K562 (cell line): ENCODE results near the gene ART4. TPM values are rescaled to one million over a fixed set of nuclear protein-coding genes. Genes with fewer than 3 reads are reported as not detected.

Source experiments
- ATF6 ChIP-seq: sonication (generic); formaldehyde crosslinking; IDR thresholded peaks from 2 replicates; pipeline ENCODE4 v1.4.0; 2020; ENCODE audit warnings: mild to moderate bottlenecking, missing genetic modification reagents
- CTCF ChIP-seq, 3 experiments: IDR thresholded peaks in 2 of 3; conservative IDR thresholded peaks in 1 of 3; 2 replicates each; pipeline ENCODE4 v1.5.1; 2011 to 2012; ENCODE audit warnings: low read length in 3 of 3, mild to moderate bottlenecking in 3 of 3, control low read depth in 2 of 3, improper control_type of control experiment in 1 of 3, inconsistent platforms in 1 of 3, low read depth in 1 of 3, mixed read lengths in 1 of 3, moderate library complexity in 1 of 3; ENCODE audit not compliant: insufficient read depth in 2 of 3
- FOS ChIP-seq: IDR thresholded peaks from 3 replicates; pipeline ENCODE4 v1.6.1; 2011; ENCODE audit not compliant: insufficient read length; ENCODE audit errors: extremely low read depth
- GATAD2A ChIP-seq: fragments of 450-650 bp; IDR thresholded peaks from 2 replicates; pipeline ENCODE4 v1.6.1; 2017
- KAT7 ChIP-seq: sonication (generic); formaldehyde crosslinking; IDR thresholded peaks from 2 replicates; pipeline ENCODE4 v1.8.0; 2022; ENCODE audit warnings: missing genetic modification reagents, mild to moderate bottlenecking, borderline replicate concordance
- MAFF ChIP-seq: IDR thresholded peaks from 2 replicates; pipeline ENCODE4 v1.6.1; 2012; ENCODE audit warnings: low read length, improper control_type of control experiment
- MIER1 ChIP-seq: fragments of 450-650 bp; IDR thresholded peaks from 2 replicates; pipeline ENCODE4 v1.6.1; 2016; ENCODE audit warnings: antibody characterized with exemption, mild to moderate bottlenecking, low read depth
- NFIX ChIP-seq: fragments of 250-450 bp; sonication (Bioruptor Pico); IDR thresholded peaks from 2 replicates; pipeline ENCODE4 v1.4.0; 2020; ENCODE audit warnings: low read depth, mild to moderate bottlenecking, moderate library complexity
- NKRF ChIP-seq: fragments of 450-650 bp; IDR thresholded peaks from 2 replicates; pipeline ENCODE4 v1.6.1; 2016; ENCODE audit warnings: borderline replicate concordance
- PCBP1 ChIP-seq: fragments of 200-400 bp; formaldehyde crosslinking; IDR thresholded peaks from 2 replicates; pipeline ENCODE4 v1.6.1; 2018; ENCODE audit warnings: mild to moderate bottlenecking, low read depth, low read length; ENCODE audit not compliant: poor library complexity, severe bottlenecking
- PPARD ChIP-seq: fragments of 250-450 bp; sonication (Bioruptor Pico); IDR thresholded peaks from 2 replicates; pipeline ENCODE4 v1.8.0; 2022; ENCODE audit warnings: inconsistent platforms, mild to moderate bottlenecking, moderate library complexity
- SMC3 ChIP-seq: conservative IDR thresholded peaks from 2 replicates; pipeline ENCODE4 v1.6.1; 2011; ENCODE audit warnings: low read depth, low read length, improper control_type of control experiment; ENCODE audit not compliant: insufficient read depth
- TEAD4 ChIP-seq, 2 experiments: sonication (generic) in 1 of 2; formaldehyde crosslinking in 1 of 2; IDR thresholded peaks; 2 replicates each; pipeline versions ENCODE4 v1.6.1 to v1.8.0; 2012 to 2022; ENCODE audit warnings: borderline replicate concordance in 1 of 2, inconsistent platforms in 1 of 2, low read length in 1 of 2, mild to moderate bottlenecking in 1 of 2, missing genetic modification reagents in 1 of 2
- THAP7 ChIP-seq: fragments of 250-450 bp; sonication (Bioruptor Pico); IDR thresholded peaks from 2 replicates; pipeline ENCODE4 v1.5.0; 2021
- TRIM28 ChIP-seq: fragments of 450-650 bp; IDR thresholded peaks from 2 replicates; pipeline ENCODE4 v1.6.1; 2017
- ZC3H11A ChIP-seq: IDR thresholded peaks from 2 replicates; pipeline ENCODE4 v1.6.1; 2012; ENCODE audit warnings: low read depth, low read length, improper control_type of control experiment
- ZNF133 ChIP-seq: fragments of 250-450 bp; sonication (Bioruptor Pico); IDR thresholded peaks from 2 replicates; pipeline ENCODE4 v1.4.0; 2020; ENCODE audit warnings: mild to moderate bottlenecking
- ZNF398 ChIP-seq: fragments of 250-450 bp; sonication (Bioruptor Pico); IDR thresholded peaks from 2 replicates; pipeline ENCODE4 v1.8.0; 2021; ENCODE audit warnings: moderate library complexity, mild to moderate bottlenecking, inconsistent platforms
- ZNF444 ChIP-seq: fragments of 250-450 bp; sonication (Bioruptor Pico); IDR thresholded peaks from 2 replicates; pipeline ENCODE4 v1.4.0; 2020; ENCODE audit warnings: mild to moderate bottlenecking, moderate library complexity
- polyA plus RNA-seq, 8 experiments: library from polyadenylated mRNA; depleted of rRNA in 4 of 8; stranded (reverse) in 5 of 8; unstranded in 3 of 8; fragments of >200 nt; fragmentation: Nextera tagmentation in 2 of 8; fragmentation: Illumina TruSeq in 1 of 8; extraction: Ambion mirVana in 2 of 8; extraction: Trizol in 1 of 8; gene quantifications; 2 replicates each; pipeline versions ENCODE4 v1.2.1 to v1.2.3, GENCODE V29; 2011 to 2014; ENCODE audit warnings: inconsistent platforms in 1 of 8, missing spikeins in 1 of 8
- total RNA-seq, 7 experiments: library from RNA; depleted of rRNA in 6 of 7; stranded (reverse); fragments of >200 nt in 6 of 7; fragmentation: Illumina TruSeq in 2 of 7; extraction: Trizol in 2 of 7; gene quantifications; 2 replicates each; pipeline versions ENCODE4 v1.2.1 to v1.2.3, GENCODE V29; 2011 to 2021; ENCODE audit warnings: low replicate concordance in 1 of 7

ART4 gene
- total and polyA plus RNA-seq, 9 of the 15 experiments (the other 6 are each of a cell fraction or from before 2014, with no cell fraction given): 0.07 TPM; not detected in 8

- TF ChIP-seq ZNF398 (CRISPR knock-in tag) (no peak), GATAD2A (no peak), ZNF444 (CRISPR knock-in tag) (no peak), PCBP1 (no peak), TRIM28 (no peak), TEAD4 (IDR thresholded peaks at IDR 0.05; ENCODE audit: low read length) (peak; percentile 73), TEAD4 (CRISPR knock-in tag; IDR thresholded peaks at IDR 0.05; ENCODE audit: borderline replicate concordance) (no peak), NFIX (CRISPR knock-in tag) (no peak), CTCF (IDR thresholded peaks at IDR 0.05 in 2 of 3, conservative IDR thresholded peaks at IDR 0.05 in 1 of 3; ENCODE audit: insufficient read depth in 2 of 3, low read depth in 1 of 3, low read length in 3 of 3) (no peak), ZC3H11A (no peak), KAT7 (CRISPR knock-in tag) (no peak), PPARD (CRISPR knock-in tag) (no peak), NKRF (peak; percentile 66; the same call in 1 of the 2 replicates), ZNF133 (no peak), MIER1 (no peak), MAFF (no peak), THAP7 (CRISPR knock-in tag) (no peak), SMC3 (no peak), ATF6 (CRISPR knock-in tag) (no peak), FOS (peak; percentile 70)
Observed at GRCh38 chr12:14803011-14803829, 40.1 kb downstream of the ART4 start, which contains the start of the genes C12orf60 and WBP11 (continued).
